Cardiac septum (tissue), 1 donor: Measurements from ENCODE around the gene USP47. TPM values are rescaled to one million over a fixed set of nuclear protein-coding genes. Genes with fewer than 3 reads are reported as not detected.

Experiments used
- DNase-seq: peaks from one replicate; pipeline ENCODE4 v3.0.0-alpha.2; 2020; ENCODE audit warnings: low spot score
- intact Hi-C: fragments of 100-400 bp; cut with DNase I; formaldehyde crosslinking; loops from one replicate; pipeline ENCODE4 v1.14.0; 2022
- long read RNA-seq: library from polyadenylated mRNA; unstranded; transcript quantifications from one replicate; pipeline ENCODE4 v2.0.0, GENCODE V29; 2021
- total RNA-seq: library from RNA; stranded (reverse); fragmentation: NEBNext Ultra II Directional; extraction: Animal tissue kit (Norgen Biotek cat#: 25700); gene quantifications from one replicate; pipeline ENCODE4 v1.2.1, GENCODE V29; 2021
- donor health status: DM: no; HTN: no; CAD: no.

Gene USP47, protein sequence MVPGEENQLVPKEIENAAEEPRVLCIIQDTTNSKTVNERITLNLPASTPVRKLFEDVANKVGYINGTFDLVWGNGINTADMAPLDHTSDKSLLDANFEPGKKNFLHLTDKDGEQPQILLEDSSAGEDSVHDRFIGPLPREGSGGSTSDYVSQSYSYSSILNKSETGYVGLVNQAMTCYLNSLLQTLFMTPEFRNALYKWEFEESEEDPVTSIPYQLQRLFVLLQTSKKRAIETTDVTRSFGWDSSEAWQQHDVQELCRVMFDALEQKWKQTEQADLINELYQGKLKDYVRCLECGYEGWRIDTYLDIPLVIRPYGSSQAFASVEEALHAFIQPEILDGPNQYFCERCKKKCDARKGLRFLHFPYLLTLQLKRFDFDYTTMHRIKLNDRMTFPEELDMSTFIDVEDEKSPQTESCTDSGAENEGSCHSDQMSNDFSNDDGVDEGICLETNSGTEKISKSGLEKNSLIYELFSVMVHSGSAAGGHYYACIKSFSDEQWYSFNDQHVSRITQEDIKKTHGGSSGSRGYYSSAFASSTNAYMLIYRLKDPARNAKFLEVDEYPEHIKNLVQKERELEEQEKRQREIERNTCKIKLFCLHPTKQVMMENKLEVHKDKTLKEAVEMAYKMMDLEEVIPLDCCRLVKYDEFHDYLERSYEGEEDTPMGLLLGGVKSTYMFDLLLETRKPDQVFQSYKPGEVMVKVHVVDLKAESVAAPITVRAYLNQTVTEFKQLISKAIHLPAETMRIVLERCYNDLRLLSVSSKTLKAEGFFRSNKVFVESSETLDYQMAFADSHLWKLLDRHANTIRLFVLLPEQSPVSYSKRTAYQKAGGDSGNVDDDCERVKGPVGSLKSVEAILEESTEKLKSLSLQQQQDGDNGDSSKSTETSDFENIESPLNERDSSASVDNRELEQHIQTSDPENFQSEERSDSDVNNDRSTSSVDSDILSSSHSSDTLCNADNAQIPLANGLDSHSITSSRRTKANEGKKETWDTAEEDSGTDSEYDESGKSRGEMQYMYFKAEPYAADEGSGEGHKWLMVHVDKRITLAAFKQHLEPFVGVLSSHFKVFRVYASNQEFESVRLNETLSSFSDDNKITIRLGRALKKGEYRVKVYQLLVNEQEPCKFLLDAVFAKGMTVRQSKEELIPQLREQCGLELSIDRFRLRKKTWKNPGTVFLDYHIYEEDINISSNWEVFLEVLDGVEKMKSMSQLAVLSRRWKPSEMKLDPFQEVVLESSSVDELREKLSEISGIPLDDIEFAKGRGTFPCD (N-terminal part only)
- 61.6 TPM for total RNA-seq
- long read RNA-seq, full-length matches to known transcripts, result 83 of 154 reads
- long read RNA-seq, partial matches to known transcripts, result 52 of 154 reads
- long read RNA-seq, other reads (novel, unspliced or antisense), result 19 of 154 reads

DNA sequence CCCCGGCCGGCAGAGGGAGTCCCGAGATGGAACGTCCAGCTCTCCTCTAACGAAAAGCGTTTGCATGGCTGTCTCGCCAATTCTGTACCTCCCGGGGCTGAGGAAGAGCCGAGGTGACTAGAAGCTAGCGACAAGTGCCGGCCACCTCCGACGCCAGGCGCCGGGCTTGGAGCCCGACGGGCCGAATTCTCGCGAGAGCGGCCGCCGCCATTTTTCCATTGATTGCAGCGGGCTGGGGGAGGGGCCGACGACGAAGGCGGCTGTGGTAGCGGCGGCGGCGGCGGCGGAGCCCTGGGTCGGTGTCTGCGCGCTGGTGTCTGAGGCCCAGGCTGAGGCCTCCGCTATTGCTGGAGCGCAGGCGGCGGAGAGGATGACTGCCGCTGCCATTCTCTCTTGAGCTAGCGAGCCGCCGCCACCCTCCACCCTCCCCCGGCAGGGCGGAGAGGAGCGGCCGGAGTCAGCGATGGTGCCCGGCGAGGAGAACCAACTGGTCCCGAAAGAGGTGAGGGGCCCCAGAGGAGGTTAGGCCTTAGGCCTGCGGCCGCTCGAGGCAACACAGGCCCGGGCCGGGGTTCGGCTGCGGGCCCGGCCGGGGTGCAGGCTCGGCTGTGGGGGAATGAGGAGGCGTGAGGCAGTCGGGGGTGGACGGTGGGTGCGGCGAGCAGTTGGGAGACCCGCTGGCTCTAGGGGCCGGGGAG lies at the start of gene USP47:
Gene USP47 (plus strand): TSS at position 250 of the 698 bp plus-strand sequence. CDS start 214 bp downstream, at position 464.
- peak; percentile 96 for DNase-seq
- intact Hi-C loops, result loop anchor here (5.0 kb wide), 1 partner anchor 1035 kb away; the partner anchor contains the start of gene EIF4G2

DNA sequence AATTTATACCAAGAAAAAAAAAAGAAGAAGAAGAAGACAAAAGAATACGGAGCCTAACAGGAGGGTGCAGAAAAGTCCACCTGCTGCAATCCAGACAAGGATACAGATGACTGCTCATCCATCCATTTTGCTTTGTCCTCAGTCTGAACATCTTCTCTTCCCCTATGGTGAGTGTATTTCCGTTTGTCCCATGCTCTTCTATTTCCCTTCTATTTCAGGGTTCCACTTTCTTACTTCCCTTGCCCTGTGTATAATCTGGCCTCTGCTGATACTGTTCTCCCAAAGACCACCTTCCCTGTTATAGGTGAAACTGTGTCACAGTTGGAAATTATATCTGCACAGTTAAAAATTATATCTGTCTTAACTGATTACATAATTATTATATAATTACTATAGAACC lies 48.7 kb upstream of the USP47 start:
- intact Hi-C loops, result no loop called here
- no peak for DNase-seq

DNA sequence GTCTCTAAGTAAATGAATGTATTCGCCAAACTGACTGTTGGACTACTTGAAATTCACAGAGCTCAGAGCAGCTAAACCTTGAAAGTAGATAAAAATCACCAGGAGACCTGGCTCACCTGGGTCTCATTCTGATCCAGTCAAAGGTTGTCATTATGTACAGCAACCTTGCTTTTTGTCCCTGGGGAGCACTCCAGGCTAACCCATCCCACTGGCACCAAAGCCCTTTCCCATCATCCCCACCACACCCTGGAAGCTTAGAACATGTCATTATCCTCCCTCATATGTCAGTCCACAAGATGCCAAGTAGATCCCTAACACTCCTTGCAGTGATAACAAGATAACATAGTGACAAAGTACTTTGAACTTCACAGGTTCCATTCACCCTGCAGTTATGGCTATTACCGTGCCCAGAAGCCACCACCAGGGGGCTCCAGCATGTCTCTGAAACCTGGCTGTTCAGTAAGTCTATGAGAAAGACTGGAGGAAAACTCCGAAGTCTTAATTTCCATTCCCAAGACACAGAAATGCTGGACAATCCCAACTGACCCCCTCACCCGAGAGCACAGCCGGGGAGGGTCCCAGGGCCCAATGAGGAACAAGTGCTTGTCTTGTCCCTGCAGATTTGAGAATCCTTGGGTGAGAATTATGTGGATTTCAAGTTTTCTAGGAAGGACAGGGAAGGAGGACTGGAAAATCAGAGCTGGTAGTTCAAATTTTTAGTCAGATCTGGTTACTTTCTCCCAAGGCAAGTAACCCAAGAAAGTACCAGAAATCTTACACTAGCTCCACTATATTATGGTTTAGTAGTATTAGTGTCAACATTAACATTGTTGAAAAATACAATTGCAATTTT lies 43.0 kb upstream of the USP47 start:
- no peak for DNase-seq
- intact Hi-C loops, result loop anchor here (2.0 kb wide), 1 partner anchor 246 kb away; no protein-coding TSS in a partner anchor

DNA sequence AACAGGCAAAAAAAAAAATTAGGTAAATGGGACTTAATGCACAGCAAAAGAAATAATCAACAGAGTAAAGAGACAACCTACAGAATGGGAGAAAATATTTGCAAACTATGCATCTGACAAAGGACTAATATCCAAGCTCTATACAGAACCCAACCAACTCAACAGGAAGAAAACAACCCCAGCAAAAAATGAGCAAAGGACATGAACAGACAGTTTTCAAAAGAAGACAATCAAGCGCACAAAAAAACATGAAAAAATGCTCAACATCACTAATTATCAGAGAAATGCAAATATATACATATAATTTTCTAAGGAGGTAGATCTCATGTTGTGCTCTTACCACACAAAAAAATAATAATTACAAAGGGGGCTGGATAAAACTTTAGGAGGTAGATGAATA lies 36.5 kb upstream of the USP47 start:
- intact Hi-C loops, result no loop called here
- no peak for DNase-seq

DNA sequence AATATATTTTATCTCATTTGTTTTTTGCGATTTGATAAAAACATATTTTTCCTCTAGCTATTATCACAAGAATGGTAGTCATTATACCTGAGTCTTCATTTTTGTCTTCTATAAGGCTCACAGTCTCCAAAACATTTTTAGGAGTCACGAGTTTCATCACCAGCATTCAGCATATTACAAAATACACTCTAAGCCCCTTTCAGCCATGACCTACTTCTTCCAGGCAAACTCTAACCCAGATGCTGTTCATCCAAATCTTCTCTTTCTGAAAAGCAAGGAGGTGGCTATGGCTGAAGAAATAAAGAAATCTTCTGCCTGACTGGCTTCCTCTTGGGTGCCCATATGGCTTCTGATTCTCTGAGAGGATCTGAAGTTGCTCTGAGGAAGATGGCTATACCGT lies 35.7 kb upstream of the USP47 start:
- intact Hi-C loops, result no loop called here
- DNase-seq, result no peak

DNA sequence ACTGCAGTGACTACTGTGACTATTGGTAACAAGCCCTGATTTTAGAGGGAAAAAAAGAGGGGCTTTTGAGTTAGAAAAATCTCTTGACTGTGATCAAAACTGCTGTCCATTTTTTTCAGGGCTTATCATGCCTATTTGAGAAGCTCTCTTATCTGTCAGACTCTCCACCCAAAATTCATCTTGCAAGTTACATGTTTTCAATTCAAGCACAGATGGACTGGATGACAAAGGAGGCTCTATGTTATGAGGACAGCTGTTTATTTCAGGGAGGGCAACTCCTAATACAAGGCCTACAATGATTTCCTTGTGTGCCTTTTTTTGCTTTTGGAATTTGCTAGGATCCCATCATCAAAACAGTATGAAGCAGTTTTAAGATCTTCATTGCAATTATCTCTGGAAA lies 35.2 kb upstream of the USP47 start:
- no peak for DNase-seq
- intact Hi-C loops, result no loop called here

DNA sequence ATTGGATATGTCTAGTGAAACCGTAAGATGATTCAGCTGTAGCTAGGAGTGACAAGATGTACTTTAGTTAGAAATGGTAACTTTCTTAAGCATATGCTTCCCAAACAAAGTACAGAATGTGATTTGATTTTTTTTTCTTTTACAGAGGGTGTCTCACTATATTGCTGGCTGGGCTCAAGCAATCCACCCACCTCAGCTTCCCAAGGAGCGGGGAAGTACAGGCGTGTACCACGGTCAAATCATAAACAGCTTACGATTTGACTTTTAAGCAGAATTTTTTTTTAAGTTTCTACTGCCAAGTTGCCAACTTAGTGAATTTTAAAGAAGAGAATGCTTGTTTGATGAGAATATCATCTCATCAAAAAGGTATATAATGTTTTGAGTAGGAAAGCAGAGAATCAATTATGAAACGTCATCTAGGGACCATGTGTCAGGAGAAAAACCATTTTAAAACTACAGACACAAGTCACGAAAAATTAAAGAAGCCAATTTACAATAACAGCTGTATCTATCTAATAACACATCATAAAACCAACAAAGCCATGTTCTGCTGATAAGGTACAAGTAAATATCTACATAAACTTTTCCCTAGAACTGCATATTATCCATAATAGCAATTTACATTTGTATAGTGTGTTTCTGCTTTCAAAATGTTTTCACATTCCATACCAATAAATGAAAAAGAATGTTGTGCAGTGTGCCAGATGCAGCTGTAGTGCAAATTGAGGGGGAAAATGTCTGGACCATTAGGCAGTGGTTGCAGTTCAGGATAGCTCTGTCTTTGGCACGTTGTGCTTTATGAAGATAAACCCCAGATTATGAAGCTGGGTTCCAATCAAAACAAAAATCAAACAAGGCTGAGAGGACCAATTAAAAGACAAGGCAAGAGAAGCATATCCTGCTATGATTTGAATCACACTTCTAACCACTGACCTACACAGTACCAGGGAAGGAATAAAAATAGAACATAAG lies 33.7 kb upstream of the USP47 start:
- DNase-seq, result no peak
- intact Hi-C loops, result no loop called here

DNA sequence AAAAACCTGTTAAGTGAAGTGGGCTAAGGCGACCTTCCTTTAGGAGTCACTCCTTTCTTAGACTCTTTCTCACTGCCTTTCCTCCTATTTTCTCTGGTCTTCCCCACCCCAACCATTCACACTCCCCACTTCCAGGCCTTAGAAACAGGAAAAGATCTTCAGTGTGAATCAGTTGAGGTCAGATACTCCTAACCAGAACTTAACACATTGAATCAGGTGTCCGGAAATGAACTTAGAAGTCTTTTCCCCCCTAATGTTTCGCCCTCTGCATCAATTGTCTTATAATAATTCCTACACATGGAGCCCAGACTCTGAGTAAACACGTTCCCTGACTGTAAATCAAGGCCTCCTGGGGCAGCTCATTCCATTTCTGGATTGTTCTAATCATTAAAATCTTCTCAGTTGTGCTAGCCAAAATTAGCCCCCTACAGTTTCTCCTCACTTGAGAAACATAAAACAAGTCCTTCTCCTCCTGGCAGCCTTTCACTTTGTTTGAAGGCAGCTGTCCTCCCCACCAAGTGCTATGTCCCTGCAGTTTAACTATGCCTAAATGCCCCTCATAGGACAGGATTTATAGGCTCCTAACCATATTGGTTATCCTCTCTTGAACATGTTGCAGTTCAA lies 32.7 kb upstream of the USP47 start:
- intact Hi-C loops, result no loop called here

DNA sequence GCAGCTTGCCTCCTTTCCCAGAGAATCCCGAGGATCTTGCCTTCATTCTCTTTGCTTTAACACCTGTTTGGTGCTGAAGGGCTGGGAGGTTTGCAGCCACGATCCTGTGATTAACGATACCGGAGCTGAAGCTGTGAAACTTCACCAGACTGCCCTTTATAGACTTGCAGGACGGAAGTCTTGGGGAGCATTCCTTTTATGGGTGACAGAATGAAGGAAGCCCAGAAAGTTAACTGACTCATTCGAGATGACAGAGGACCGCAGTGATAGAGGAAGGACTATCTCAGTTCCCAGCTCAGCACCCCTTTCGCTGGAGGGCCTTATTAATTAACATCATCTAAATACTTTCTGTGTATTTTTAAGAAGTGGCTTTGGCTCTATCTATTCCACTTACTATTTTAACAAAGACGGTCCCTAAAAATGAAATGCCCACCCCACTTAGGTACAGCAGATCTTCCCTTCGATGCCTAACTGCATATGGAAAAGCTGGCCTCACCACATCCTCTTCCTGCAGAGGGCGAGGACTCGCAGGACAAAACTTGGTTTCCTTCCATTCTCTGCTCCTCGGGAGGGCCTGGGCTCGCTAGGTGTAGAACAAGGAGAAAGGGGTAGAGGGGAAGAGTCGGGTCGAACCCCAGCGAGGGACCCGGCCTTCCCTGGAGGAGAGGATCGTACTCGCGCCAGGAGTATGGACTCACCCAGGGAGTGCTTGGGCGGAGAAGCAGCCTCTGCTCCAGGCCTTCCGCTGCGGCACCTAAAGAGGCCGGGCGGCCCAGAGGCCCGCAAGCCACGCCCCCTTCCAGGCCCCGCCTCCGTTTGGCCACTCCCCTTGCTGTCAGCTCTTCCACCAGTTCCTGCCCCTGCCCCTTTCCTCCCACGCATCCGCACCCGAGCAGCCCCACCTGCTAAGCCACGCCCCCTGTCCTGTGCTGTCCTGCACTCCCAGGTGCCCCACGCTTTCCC lies 30.7 kb upstream of the USP47 start:
- no peak for DNase-seq
- intact Hi-C loops, result no loop called here

More for the DNA sequence above, 32.7 kb upstream of the USP47 start:
- DNase-seq, result no peak

DNA sequence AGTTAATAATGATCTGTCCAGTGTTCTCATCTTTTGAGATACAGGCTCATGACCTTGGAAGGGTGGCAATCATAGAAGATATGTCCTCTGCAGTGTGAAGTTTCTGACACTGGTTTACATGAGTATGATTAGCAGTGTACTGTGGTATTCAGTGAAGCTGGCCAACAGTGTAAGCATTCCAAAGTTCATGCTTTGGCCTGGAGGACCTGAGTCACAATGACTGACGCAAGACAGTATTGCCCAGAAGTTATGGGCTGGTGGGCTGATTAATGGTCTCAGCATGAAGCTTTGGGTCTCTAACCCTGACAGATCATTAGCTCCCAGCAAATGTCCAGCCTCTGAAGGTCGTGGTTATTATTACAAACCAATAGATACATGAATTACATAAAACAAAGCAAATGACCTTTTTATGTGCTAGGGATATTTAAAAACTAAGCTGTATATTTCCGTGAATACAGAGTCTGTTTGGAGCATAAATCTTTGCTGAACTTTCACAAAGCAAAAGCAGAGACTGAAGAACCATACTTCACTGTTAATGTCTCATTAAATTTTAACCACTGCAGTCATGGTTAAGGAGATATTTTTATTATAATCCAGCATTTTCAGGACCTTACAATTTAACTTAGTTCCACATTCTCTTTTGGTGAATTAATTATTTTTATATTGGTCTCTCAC lies 28.3 kb upstream of the USP47 start:
- DNase-seq, result no peak
- intact Hi-C loops, result no loop called here

DNA sequence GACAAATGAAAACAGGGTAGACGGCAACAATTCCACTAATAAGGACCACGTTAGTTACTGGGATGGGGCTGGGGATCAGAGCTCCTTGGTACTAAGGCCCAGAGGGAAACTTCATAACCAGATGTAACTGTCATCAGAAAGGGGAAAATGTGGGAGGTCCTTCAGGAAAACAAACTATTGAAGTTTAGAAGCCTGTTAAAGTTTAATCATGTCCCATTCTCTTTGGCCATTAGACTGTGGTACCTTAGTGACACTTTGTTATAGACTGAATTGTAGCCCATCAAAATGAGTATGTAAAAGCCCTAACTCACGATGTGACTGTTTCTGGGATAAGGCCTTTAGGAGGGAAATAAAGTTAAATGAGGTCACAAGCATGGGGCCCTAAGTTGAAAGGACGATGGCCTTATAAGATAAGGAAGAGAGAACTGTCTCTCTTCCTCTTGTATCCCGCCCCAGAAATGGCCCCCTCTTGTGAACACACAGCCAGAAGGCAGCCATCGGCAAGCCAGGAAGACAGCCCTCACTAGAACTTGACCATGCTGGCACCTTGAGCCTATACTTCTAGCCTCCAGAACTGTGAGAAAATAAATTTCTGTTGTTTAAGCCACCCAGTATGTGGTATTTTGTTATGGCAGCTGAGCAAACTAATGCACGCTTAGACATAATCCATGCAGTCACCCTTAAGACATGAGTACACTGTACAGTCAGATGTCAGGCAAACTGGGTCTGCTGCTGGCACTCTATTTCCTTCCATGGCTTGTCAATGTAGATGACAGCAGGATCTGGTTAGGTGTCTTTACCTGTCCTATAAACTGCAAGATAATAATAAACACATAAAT lies 26.9 kb upstream of the USP47 start:
- intact Hi-C loops, result no loop called here
- no peak for DNase-seq

DNA sequence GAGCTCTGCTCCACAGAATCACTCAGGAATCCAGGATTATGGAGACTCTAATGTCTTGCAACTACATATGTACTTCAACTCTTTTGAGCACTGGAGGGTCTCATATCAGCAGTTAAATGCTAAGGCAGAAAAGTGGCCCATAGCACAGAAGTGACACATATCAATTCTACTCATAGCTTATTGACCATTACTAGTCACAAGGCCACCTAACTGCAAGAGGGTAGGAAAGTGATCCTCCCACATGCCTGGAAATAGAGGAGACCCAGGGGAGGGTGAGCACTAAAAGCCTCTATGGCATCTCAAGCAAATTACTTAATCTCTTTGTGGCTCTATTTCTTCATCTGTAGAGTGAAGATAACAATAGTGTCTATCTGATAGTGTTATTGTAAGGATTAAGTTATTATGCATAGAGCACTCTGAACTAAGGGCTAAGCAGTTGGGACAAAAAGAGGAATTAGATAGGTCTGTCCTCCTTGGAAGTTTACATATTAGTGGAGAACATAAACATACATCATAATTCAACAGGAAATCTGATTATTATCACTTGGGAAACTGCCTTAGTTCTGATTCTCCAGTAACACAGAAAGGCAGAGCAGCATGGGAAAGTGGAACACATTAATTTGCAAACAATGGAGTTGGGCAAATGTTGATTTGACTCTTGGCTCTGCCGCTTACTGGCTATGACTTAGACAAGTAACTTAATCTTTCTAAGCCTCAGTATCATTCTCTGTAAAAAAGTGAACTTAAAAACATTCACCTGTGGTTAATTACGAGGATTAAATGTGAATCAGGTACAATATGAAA lies 25.1 kb upstream of the USP47 start:
- intact Hi-C loops, result no loop called here
- no peak for DNase-seq

DNA sequence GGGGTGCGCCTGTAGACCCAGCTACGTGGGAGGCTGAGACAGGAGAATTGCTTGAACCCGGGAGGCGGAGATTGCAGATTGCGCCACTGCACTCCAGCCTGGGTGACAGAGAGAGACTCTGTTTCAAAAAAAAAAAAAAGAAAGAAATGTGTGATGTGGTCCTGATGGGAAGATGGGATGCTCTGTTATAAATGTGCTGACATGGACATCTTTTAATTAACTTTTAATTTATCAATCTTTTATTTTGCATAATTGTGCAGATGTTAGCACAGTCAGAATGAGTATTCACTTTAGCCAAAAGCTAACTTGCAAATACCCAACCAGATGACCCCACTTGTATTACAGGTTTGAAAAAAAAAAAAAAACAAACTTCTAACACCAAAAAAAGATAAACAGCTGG lies 23.8 kb upstream of the USP47 start:
- no peak for DNase-seq
- intact Hi-C loops, result no loop called here
